Osteocyte (in vitro differentiated cells): ENCODE results near the gene DACH1. TPM values are rescaled to one million over a fixed set of nuclear protein-coding genes. Genes with fewer than 3 reads are reported as not detected.
"Not testable (repeated sequence)": the region's sequence is repeated elsewhere in the genome, so short reads cannot be mapped to it uniquely, and the experiment has no call there.

Source experiments
- DNase-seq: peaks from one replicate; pipeline ENCODE4 v3.0.0; 2021; ENCODE audit warnings: mixed read lengths; ENCODE audit not compliant: unreplicated experiment; ENCODE audit errors: extremely low spot score
- H3K27ac Mint-ChIP-seq: one replicate; pipeline ENCODE4 v1.8.0; 2021; ENCODE audit warnings: mild to moderate bottlenecking, mixed read lengths; ENCODE audit not compliant: unreplicated experiment
- H3K27me3 Mint-ChIP-seq: one replicate; pipeline ENCODE4 v1.8.0; 2021; ENCODE audit warnings: mixed read lengths; ENCODE audit not compliant: unreplicated experiment
- H3K36me3 Mint-ChIP-seq: one replicate; pipeline ENCODE4 v1.8.0; 2021; ENCODE audit warnings: mixed read lengths; ENCODE audit not compliant: unreplicated experiment
- H3K4me1 Mint-ChIP-seq: one replicate; pipeline ENCODE4 v1.8.0; 2021; ENCODE audit warnings: mixed read lengths; ENCODE audit not compliant: unreplicated experiment
- H3K4me3 Mint-ChIP-seq: one replicate; pipeline ENCODE4 v1.8.0; 2021; ENCODE audit warnings: mild to moderate bottlenecking, moderate library complexity, mixed read lengths; ENCODE audit not compliant: unreplicated experiment
- H3K9me3 Mint-ChIP-seq: one replicate; pipeline ENCODE4 v1.8.0; 2021; ENCODE audit warnings: mixed read lengths; ENCODE audit not compliant: unreplicated experiment
- total RNA-seq: library from RNA; stranded (reverse); gene quantifications from 2 replicates; pipeline ENCODE4 v1.2.1, GENCODE V29; 2021
- TF ChIP-seq, protein P1 (sequence below): fragments of 200-600 bp; sonication (generic); IDR thresholded peaks from 2 replicates; pipeline ENCODE4 v1.5.0; 2021; ENCODE audit warnings: antibody characterized with exemption, mild to moderate bottlenecking, moderate library complexity

The DACH1 gene
- total RNA-seq, 1 donor from 2014 or later: 0.54 TPM

DNA sequence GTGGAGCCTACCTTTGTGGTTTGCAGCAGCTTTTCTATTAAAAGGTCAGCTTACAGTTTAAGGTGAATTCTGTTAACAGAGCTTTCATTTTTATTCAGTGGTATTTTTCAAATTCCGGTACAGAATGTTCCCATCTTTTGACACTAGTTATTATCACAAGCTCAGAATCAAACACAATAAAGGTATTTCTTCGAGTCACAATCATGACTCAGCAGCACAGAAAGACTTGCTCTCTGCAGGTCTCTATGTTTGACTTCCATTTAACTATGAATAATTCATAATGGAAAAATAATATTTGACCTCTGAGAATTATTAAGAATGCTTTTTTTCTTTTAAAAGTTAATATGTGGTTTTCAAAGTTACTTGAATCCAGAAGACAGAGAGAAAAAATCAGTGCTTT, 28.2 kb downstream of the DACH1 start:
- Mint-ChIP-seq H3K36me3 (no peaks in the 10 kb centered on the region), H3K9me3 (no peaks in the 10 kb centered on the region), H3K27me3 (no peaks in the 10 kb centered on the region), H3K4me3 (no peak overlapping the region), H3K27ac (no peak overlapping the region), H3K4me1 (no peaks in the 10 kb centered on the region)
- DNase-seq: no peak
- TF ChIP-seq, protein P1, sequence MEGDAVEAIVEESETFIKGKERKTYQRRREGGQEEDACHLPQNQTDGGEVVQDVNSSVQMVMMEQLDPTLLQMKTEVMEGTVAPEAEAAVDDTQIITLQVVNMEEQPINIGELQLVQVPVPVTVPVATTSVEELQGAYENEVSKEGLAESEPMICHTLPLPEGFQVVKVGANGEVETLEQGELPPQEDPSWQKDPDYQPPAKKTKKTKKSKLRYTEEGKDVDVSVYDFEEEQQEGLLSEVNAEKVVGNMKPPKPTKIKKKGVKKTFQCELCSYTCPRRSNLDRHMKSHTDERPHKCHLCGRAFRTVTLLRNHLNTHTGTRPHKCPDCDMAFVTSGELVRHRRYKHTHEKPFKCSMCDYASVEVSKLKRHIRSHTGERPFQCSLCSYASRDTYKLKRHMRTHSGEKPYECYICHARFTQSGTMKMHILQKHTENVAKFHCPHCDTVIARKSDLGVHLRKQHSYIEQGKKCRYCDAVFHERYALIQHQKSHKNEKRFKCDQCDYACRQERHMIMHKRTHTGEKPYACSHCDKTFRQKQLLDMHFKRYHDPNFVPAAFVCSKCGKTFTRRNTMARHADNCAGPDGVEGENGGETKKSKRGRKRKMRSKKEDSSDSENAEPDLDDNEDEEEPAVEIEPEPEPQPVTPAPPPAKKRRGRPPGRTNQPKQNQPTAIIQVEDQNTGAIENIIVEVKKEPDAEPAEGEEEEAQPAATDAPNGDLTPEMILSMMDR: no peak

DNA sequence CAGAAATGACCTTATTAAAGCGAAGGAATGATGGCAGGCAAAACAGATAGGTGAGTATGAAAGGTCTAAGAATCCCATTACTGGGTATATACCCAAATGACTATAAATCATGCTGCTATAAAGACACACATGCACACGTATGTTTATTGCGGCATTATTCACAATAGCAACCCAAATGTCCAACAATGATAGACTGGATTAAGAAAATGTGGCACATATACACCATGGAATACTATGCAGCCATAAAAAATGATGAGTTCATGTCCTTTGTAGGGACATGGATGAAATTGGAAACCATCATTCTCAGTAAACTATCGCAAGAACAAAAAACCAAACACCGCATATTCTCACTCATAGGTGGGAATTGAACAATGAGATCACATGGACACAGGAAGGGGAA, 29.4 kb downstream of the DACH1 start:
- not testable (repeated sequence) for H3K4me3 Mint-ChIP-seq, DNase-seq, H3K36me3 Mint-ChIP-seq, H3K4me1 Mint-ChIP-seq, H3K9me3 Mint-ChIP-seq, H3K27me3 Mint-ChIP-seq, H3K27ac Mint-ChIP-seq

DNA sequence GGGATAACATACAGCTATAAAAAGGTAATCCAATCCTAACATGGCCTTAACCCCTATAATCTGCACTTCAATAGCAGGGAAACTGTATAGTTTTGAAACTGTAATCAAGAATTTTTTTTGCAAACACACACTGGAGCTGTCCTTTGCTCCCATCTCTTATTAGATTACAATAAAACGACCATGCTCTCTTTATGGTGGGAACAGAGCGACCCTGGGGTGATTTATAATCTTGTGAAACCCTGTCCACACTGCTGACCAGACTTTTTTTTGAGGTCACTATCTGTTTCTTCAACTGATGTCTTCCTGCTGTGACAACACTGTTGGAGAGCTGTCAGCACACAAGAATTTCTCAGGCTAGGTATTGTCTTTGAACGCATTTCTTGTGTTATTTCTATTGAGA, 35.3 kb downstream of the DACH1 start:
- Mint-ChIP-seq H3K36me3 (no peaks in the 10 kb centered on the region), H3K9me3 (no peaks in the 10 kb centered on the region), H3K27me3 (peaks cover 17% of the 10 kb centered on the region), H3K4me3 (no peak overlapping the region), H3K4me1 (no peaks in the 10 kb centered on the region), H3K27ac (no peak overlapping the region)
- no peak for DNase-seq
- TF ChIP-seq, protein P1: no peak

DNA sequence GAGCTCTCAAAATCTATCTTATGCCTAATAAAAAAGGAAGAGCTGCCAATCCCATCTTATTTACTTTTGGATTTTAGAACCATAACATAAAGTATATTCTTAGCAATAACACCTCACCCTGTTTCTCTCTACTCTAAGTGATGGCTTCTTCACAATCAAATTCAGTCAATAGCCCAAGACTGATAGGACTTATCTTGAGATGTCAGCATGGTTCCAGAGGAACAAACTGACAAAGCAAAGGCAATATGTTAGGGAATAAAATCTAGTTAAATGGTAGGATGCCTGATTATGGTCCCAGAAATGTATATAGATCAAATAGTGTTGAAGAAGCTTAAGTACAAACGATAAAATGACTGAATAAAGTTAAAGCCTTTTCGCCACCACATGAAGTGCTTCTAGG, 36.3 kb downstream of the DACH1 start:
- no peak for DNase-seq
- Mint-ChIP-seq H3K27ac (no peak overlapping the region), H3K36me3 (no peaks in the 10 kb centered on the region), H3K4me3 (no peak overlapping the region), H3K9me3 (no peaks in the 10 kb centered on the region), H3K27me3 (peaks cover 17% of the 10 kb centered on the region), H3K4me1 (no peaks in the 10 kb centered on the region)
- TF ChIP-seq, protein P1: no peak

DNA sequence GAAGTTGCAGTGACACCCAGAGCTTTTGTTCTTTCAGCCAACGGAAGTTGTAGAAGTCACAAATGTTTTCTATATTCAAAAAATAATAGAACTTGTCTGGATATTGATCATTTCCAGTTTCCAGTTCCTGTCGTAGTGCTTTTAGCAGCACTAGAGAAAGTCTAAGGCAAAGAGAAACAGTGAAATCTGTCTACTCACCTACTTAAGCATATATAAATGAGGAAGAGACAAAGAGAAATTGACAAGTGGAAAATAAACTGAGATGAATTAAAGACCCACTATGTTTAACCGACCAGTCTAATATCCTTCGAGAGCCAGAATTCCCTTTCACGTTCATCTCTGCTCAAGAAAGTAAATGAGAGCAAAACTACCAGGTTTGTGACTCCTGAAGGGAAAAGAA, 36.7 kb downstream of the DACH1 start:
- Mint-ChIP-seq H3K36me3 (no peaks in the 10 kb centered on the region), H3K4me3 (no peak overlapping the region), H3K27me3 (peaks cover 17% of the 10 kb centered on the region), H3K9me3 (no peaks in the 10 kb centered on the region), H3K27ac (no peak overlapping the region), H3K4me1 (no peaks in the 10 kb centered on the region)
- TF ChIP-seq, protein P1: no peak
- no peak for DNase-seq

DNA sequence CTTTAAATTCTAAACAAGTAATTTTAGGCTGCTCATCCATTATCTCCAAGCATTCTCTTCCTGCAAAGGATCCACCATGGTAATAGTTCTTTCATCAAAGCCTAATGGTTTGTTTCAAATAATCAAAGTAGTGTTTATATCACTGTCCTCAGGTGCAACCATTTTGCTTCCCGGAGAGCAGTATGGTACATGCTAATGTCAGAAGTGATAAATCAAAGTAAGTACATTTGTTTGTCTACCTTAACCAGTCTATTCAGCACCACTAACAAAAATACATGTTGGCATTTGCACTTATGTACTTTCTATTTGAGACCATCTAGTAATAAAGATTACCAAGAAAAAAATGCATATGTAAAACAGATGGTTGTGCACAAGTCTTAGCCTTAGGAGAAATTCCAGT, 37.5 kb downstream of the DACH1 start:
- TF ChIP-seq, protein P1: no peak
- no peak for DNase-seq
- Mint-ChIP-seq H3K9me3 (peaks cover 2% of the 10 kb centered on the region), H3K27ac (no peak overlapping the region), H3K4me3 (no peak overlapping the region), H3K27me3 (peaks cover 17% of the 10 kb centered on the region), H3K36me3 (no peaks in the 10 kb centered on the region), H3K4me1 (no peaks in the 10 kb centered on the region)
